Cardiac muscle cell (in vitro differentiated cells and primary cell): ENCODE results near the gene CCDC12. TPM values are rescaled to one million over a fixed set of nuclear protein-coding genes. Genes with fewer than 3 reads are reported as not detected.
A peak's percentile ranks its signal among the peaks of the same experiment; 100 is the strongest.

ENCODE experiments used
- DNase-seq, 2 donors: peaks; one replicate each; pipeline versions ENCODE4 v3.0.0 to v3.0.0-alpha.2; 2010 to 2017; ENCODE audit warnings: low read depth in 1 of 2, low spot score in 1 of 2
- H3K27ac ChIP-seq: fragments of 200-600 bp; sonication (generic); 2 replicates; pipeline ENCODE4 v1.5.1; 2016
- H3K27me3 ChIP-seq: fragments of 200-600 bp; sonication (generic); 2 replicates; pipeline ENCODE4 v1.6.0; 2016; ENCODE audit warnings: control low read depth
- H3K36me3 ChIP-seq: fragments of 200-600 bp; sonication (generic); 2 replicates; pipeline ENCODE4 v1.5.1; 2016; ENCODE audit warnings: control low read depth
- H3K4me1 ChIP-seq: fragments of 200-600 bp; sonication (generic); 2 replicates; pipeline ENCODE4 v1.8.1; 2017; ENCODE audit warnings: low read depth, mild to moderate bottlenecking, mixed run types
- H3K4me3 ChIP-seq: fragments of 200-600 bp; sonication (generic); 2 replicates; pipeline ENCODE4 v1.5.1; 2016; ENCODE audit warnings: mild to moderate bottlenecking
- H3K9me3 ChIP-seq: fragments of 200-600 bp; sonication (generic); 2 replicates; pipeline ENCODE4 v1.5.1; 2017; ENCODE audit warnings: low read depth, mild to moderate bottlenecking, control low read depth
- CTCF ChIP-seq: IDR thresholded peaks from 2 replicates; pipeline ENCODE4 v1.5.1; 2012; ENCODE audit warnings: low read depth, mild to moderate bottlenecking, low read length
- polyA plus RNA-seq: library from polyadenylated mRNA; unstranded; fragments of >200 nt; fragmentation: Nextera tagmentation; extraction: Ambion mirVana; gene quantifications from 2 replicates; pipeline ENCODE4 v1.2.1, GENCODE V29; 2016
- total RNA-seq: library from RNA; depleted of rRNA; stranded (reverse); fragments of >200 nt; gene quantifications from 2 replicates; pipeline ENCODE4 v1.2.3, GENCODE V29; 2016

Gene CCDC12
- total and polyA plus RNA-seq, 2 experiments from 2014 or later, result 53.8 to 73.1 TPM

GRCh38 chr3:46925585-46925934 is 51.0 kb downstream of the CCDC12 start:
- Histone ChIP-seq H3K4me1 (peaks cover 19% of the 10 kb centered on the region), H3K27ac (no peak overlapping the region), H3K36me3 (peaks cover 19% of the 10 kb centered on the region), H3K4me3 (no peak overlapping the region), H3K9me3 (no peaks in the 10 kb centered on the region), H3K27me3 (no peaks in the 10 kb centered on the region)
- DNase-seq, result no peak
- no peak for TF ChIP-seq CTCF

- H3K9me3 ChIP-seq, result no peaks in the 10 kb centered on the region
- peaks cover 24% of the 10 kb centered on the region for H3K36me3 ChIP-seq
- H3K4me1 ChIP-seq, result peaks cover 19% of the 10 kb centered on the region
- H3K27me3 ChIP-seq, result no peaks in the 10 kb centered on the region
- no peak for DNase-seq
- no peak overlapping the region for H3K4me3 ChIP-seq
- no peak overlapping the region for H3K27ac ChIP-seq
- TF ChIP-seq CTCF, result no peak
These were observed 51.5 kb downstream of the CCDC12 start for GRCh38 chr3:46924921-46925584.

DNA sequence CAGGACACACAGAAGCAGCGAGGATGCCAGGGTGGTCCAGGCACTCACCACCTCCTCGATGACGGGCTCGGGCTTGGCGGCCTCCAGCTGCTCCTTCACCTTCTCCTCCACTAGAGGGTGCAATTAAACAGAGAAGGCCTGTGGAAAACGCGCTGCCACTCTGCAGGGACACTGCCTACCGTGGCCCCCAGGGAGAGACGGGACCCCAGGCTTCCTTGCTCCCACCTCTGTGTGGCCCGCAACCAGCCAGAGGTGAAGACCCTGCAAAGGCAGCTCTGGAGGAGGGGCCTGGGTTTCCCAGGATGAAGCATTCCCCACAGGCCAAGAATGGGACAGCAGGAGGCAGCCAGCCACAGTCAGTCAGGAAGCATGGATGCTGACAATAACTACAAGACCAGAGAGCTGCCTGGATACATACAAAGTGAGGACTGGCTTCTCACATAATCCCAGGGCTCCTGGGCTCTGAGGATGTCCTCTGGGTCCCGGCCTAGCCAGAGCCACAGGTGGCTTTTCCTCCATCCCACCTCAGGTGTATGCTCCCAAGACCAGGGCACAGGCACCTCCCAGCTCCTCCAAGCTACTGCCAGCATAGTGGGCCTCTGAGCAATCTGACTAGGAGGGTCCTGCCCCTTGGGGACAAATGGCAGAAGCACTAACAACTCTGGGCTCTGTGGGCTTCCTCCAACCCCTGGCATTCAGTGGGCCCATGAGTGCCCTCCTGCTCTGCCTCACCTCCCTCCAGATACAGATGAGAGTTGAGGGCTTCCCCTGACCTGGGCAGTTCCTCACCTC is 52.8 kb downstream of the CCDC12 start:
- Histone ChIP-seq H3K4me3 (no peak overlapping the region), H3K27me3 (no peaks in the 10 kb centered on the region), H3K9me3 (no peaks in the 10 kb centered on the region), H3K4me1 (peaks cover 15% of the 10 kb centered on the region), H3K36me3 (peaks cover 25% of the 10 kb centered on the region), H3K27ac (no peak overlapping the region)
- peak; percentile 46 to 63 for DNase-seq
- TF ChIP-seq CTCF, result peak; percentile 69

GRCh38 chr3:46922871-46923558 is 53.5 kb downstream of the CCDC12 start:
- Histone ChIP-seq H3K27me3 (no peaks in the 10 kb centered on the region), H3K36me3 (peaks cover 25% of the 10 kb centered on the region), H3K4me3 (no peak overlapping the region), H3K4me1 (peaks cover 8% of the 10 kb centered on the region), H3K9me3 (no peaks in the 10 kb centered on the region), H3K27ac (no peak overlapping the region)
- no peak for TF ChIP-seq CTCF
- no peak for DNase-seq

- no peak overlapping the region for H3K27ac ChIP-seq
- DNase-seq, result no peak
- H3K4me3 ChIP-seq, result no peak overlapping the region
- no peaks in the 10 kb centered on the region for H3K27me3 ChIP-seq
- H3K9me3 ChIP-seq, result no peaks in the 10 kb centered on the region
- no peak for TF ChIP-seq CTCF
- peaks cover 2% of the 10 kb centered on the region for H3K4me1 ChIP-seq
- H3K36me3 ChIP-seq, result peaks cover 27% of the 10 kb centered on the region
These were observed 54.1 kb downstream of the CCDC12 start for GRCh38 chr3:46922426-46922825.
